H1 (cell line): ENCODE measurements around the gene PHF24. TPM values are rescaled to one million over a fixed set of nuclear protein-coding genes. Genes with fewer than 3 reads are reported as not detected.

ENCODE experiments used
- CTCF ChIA-PET: fragments of 300-600 bp; sonication (Branson Sonifier 250); formaldehyde crosslinking; loops from one replicate; lab custom pipeline; 2021; ENCODE audit not compliant: partially characterized antibody; lab: Charles Lee
- POLR2A ChIA-PET: fragments of 300-600 bp; sonication (Branson Sonifier 250); formaldehyde crosslinking; loops from one replicate; lab custom pipeline; 2021; ENCODE audit warnings: inconsistent platforms; ENCODE audit not compliant: partially characterized antibody; lab: Charles Lee
- DNase-seq, 2 experiments: peaks; one replicate each; pipeline versions ENCODE4 v3.0.0 to v3.0.0-alpha.2; 2010 to 2022; ENCODE audit warnings: low spot score in 2 of 2, low read depth in 1 of 2, mixed read lengths in 1 of 2
- FAIRE-seq: peaks from 2 replicates; lab custom pipeline; 2011; peaks lifted over from hg19 to GRCh38; lab: Jason Lieb, UNC
- H2AFZ ChIP-seq: 2 replicates; pipeline ENCODE4 v1.8.1; 2012; ENCODE audit warnings: low read length, inconsistent platforms
- H2AK5ac ChIP-seq: 2 replicates; pipeline ENCODE4 v1.6.1; 2013; ENCODE audit warnings: low read depth, low read length
- H2BK120ac ChIP-seq: replicated peaks from 2 replicates; pipeline ENCODE3; 2013; ENCODE audit warnings: low read depth, low read length, inconsistent platforms
- H2BK12ac ChIP-seq: 2 replicates; pipeline ENCODE4 v1.6.1; 2013; ENCODE audit warnings: low read depth, low read length
- H2BK15ac ChIP-seq: 2 replicates; pipeline ENCODE4 v1.6.1; 2013; ENCODE audit warnings: low read length
- H2BK20ac ChIP-seq: 2 replicates; pipeline ENCODE4 v1.6.1; 2013; ENCODE audit warnings: low read length
- H2BK5ac ChIP-seq: 2 replicates; pipeline ENCODE4 v1.6.1; 2013; ENCODE audit warnings: low read depth, low read length
- H3K14ac ChIP-seq: 2 replicates; pipeline ENCODE4 v1.6.1; 2013; ENCODE audit warnings: inconsistent platforms; ENCODE audit not compliant: insufficient read length
- H3K18ac ChIP-seq: 2 replicates; pipeline ENCODE4 v1.6.1; 2013; ENCODE audit warnings: low read length; ENCODE audit errors: extremely low read depth
- H3K23ac ChIP-seq: 2 replicates; pipeline ENCODE4 v1.6.1; 2013; ENCODE audit warnings: inconsistent platforms; ENCODE audit not compliant: insufficient read length
- H3K23me2 ChIP-seq: 2 replicates; pipeline ENCODE4 v1.6.1; 2013; ENCODE audit warnings: low read depth, low read length
- H3K27ac ChIP-seq: 2 replicates; pipeline ENCODE4 v1.6.1; 2011; ENCODE audit warnings: low read depth, low read length, inconsistent platforms
- H3K27me3 ChIP-seq, 4 experiments: replicated peaks in 1 of 4; 1 replicate in 1 of 4; 2 replicates in 3 of 4; pipeline versions ENCODE4 v1.6.1 to v1.8.1; 2011 to 2013; ENCODE audit warnings: low read length in 3 of 4, mild to moderate bottlenecking in 3 of 4, inconsistent platforms in 2 of 4, mixed read lengths in 2 of 4, moderate library complexity in 1 of 4; ENCODE audit not compliant: control insufficient read depth in 3 of 4, insufficient read depth in 3 of 4; ENCODE audit errors: extremely low read depth in 1 of 4
- H3K36me3 ChIP-seq, 4 experiments: 2 replicates each; pipeline versions ENCODE4 v1.6.1 to v1.8.1; 2011 to 2013; ENCODE audit warnings: mild to moderate bottlenecking in 4 of 4, low read length in 3 of 4, moderate library complexity in 2 of 4, control low read depth in 1 of 4, inconsistent platforms in 1 of 4; ENCODE audit not compliant: insufficient read depth in 4 of 4, control insufficient read depth in 2 of 4
- H3K4ac ChIP-seq: replicated peaks from 2 replicates; pipeline ENCODE3; 2013; ENCODE audit warnings: low read length, low read depth, mixed read lengths, inconsistent platforms; ENCODE audit not compliant: insufficient read length
- H3K4me1 ChIP-seq, 4 experiments: replicated peaks in 1 of 4; 1 replicate in 1 of 4; 2 replicates in 3 of 4; pipeline versions ENCODE4 v1.6.1 to v1.8.1; 2011 to 2013; ENCODE audit warnings: low read length in 3 of 4, inconsistent platforms in 2 of 4, mixed read lengths in 1 of 4; ENCODE audit not compliant: insufficient read depth in 4 of 4, control insufficient read depth in 3 of 4
- H3K4me2 ChIP-seq, 2 experiments: 2 replicates each; pipeline versions ENCODE4 v1.6.1 to v1.8.1; 2011 to 2013; ENCODE audit warnings: low read depth in 2 of 2, low read length in 2 of 2, control low read depth in 1 of 2, inconsistent platforms in 1 of 2, mild to moderate bottlenecking in 1 of 2; ENCODE audit not compliant: insufficient read depth in 1 of 2
- H3K4me3 ChIP-seq, 4 experiments: fragments of 200-600, 300-600 bp in 1 of 4; sonication (generic), shearing (Covaris generic), sonication (Bioruptor Twin) in 1 of 4; 2 replicates each; pipeline versions ENCODE4 v1.5.1 to v1.8.1; 2011 to 2016; ENCODE audit warnings: low read length in 4 of 4, low read depth in 3 of 4, control low read depth in 2 of 4, inconsistent platforms in 2 of 4, mild to moderate bottlenecking in 2 of 4, mixed read lengths in 1 of 4, moderate library complexity in 1 of 4; ENCODE audit not compliant: insufficient read depth in 2 of 4; ENCODE audit errors: extremely low read depth in 1 of 4
- H3K56ac ChIP-seq: replicated peaks from 2 replicates; pipeline ENCODE3; 2013; ENCODE audit warnings: low read depth, mild to moderate bottlenecking, mixed read lengths, low read length, inconsistent platforms; ENCODE audit not compliant: insufficient read length
- H3K79me1 ChIP-seq: 2 replicates; pipeline ENCODE4 v1.6.1; 2013; ENCODE audit warnings: low read depth, low read length, control low read depth
- H3K79me2 ChIP-seq, 2 experiments: 2 replicates each; pipeline versions ENCODE4 v1.6.1 to v1.8.1; 2012 to 2013; ENCODE audit warnings: low read length in 2 of 2, mild to moderate bottlenecking in 2 of 2, inconsistent platforms in 1 of 2; ENCODE audit not compliant: insufficient read depth in 2 of 2, control insufficient read depth in 1 of 2
- H3K9ac ChIP-seq, 4 experiments: replicated peaks in 1 of 4; 1 replicate in 1 of 4; 2 replicates in 3 of 4; pipeline versions ENCODE4 v1.6.1 to v1.8.1; 2011 to 2013; ENCODE audit warnings: low read depth in 3 of 4, low read length in 3 of 4, control low read depth in 2 of 4, mild to moderate bottlenecking in 2 of 4, moderate library complexity in 2 of 4, inconsistent platforms in 1 of 4; ENCODE audit errors: extremely low read depth in 1 of 4
- H3K9me3 ChIP-seq, 2 experiments: 2 replicates each; pipeline versions ENCODE4 v1.6.1 to v1.8.1; 2012 to 2013; ENCODE audit warnings: mild to moderate bottlenecking in 2 of 2, moderate library complexity in 2 of 2, control low read depth in 1 of 2, inconsistent platforms in 1 of 2, low read depth in 1 of 2, low read length in 1 of 2, mixed read lengths in 1 of 2; ENCODE audit not compliant: insufficient read depth in 2 of 2
- H4K20me1 ChIP-seq, 2 experiments: replicated peaks in 1 of 2; 2 replicates each; pipeline versions ENCODE3 to v1.8.1; 2011 to 2013; ENCODE audit warnings: inconsistent platforms in 2 of 2, low read length in 2 of 2, mild to moderate bottlenecking in 1 of 2; ENCODE audit not compliant: insufficient read depth in 2 of 2, control insufficient read depth in 1 of 2
- H4K5ac ChIP-seq: 2 replicates; pipeline ENCODE4 v1.6.1; 2013; ENCODE audit warnings: low read length, low read depth, mixed read lengths, inconsistent platforms; ENCODE audit not compliant: insufficient read length
- H4K8ac ChIP-seq: 2 replicates; pipeline ENCODE4 v1.8.0; 2013; ENCODE audit warnings: mild to moderate bottlenecking, moderate library complexity, low read length, inconsistent platforms; ENCODE audit not compliant: insufficient read depth; ENCODE audit errors: extremely low read depth
- H4K91ac ChIP-seq: replicated peaks from 2 replicates; pipeline ENCODE3; 2013; ENCODE audit warnings: low read length, mixed read lengths, inconsistent platforms; ENCODE audit not compliant: insufficient read length
- ASH2L ChIP-seq: fragments of 200-600, 300-600 bp; sonication (generic); IDR thresholded peaks from one replicate; pipeline ENCODE4 v1.7.1; 2017; ENCODE audit warnings: low read length
- JUND ChIP-seq: IDR thresholded peaks from 2 replicates; pipeline ENCODE4 v1.6.1; 2011; ENCODE audit warnings: mild to moderate bottlenecking, improper control_type of control experiment, low read length
- KDM4A ChIP-seq: IDR thresholded peaks from one replicate; pipeline ENCODE4 v1.7.1; 2012; ENCODE audit warnings: low read depth, mild to moderate bottlenecking, moderate library complexity, low read length, inconsistent platforms; ENCODE audit not compliant: severe bottlenecking
- POLR2A ChIP-seq, 2 experiments: IDR thresholded peaks; 1 replicate in 1 of 2; 2 replicates in 1 of 2; pipeline ENCODE4 v1.6.1; 2011; ENCODE audit warnings: low read depth in 2 of 2, low read length in 2 of 2, mild to moderate bottlenecking in 2 of 2; ENCODE audit errors: control extremely low read depth in 1 of 2
- RAD21 ChIP-seq, 2 experiments: IDR thresholded peaks in 1 of 2; conservative IDR thresholded peaks in 1 of 2; 2 replicates each; pipeline ENCODE4 v1.6.1; 2011; ENCODE audit warnings: low read depth in 2 of 2, low read length in 2 of 2, improper control_type of control experiment in 1 of 2, inconsistent platforms in 1 of 2, mild to moderate bottlenecking in 1 of 2, moderate library complexity in 1 of 2
- SAP30 ChIP-seq: fragments of 300-600 bp; sonication (generic); IDR thresholded peaks from 2 replicates; pipeline ENCODE4 v1.7.1; 2012; ENCODE audit warnings: low read length, moderate library complexity, mild to moderate bottlenecking, inconsistent platforms; ENCODE audit not compliant: insufficient read depth, insufficient replicate concordance
- SIN3A ChIP-seq, 2 experiments: IDR thresholded peaks in 1 of 2; conservative IDR thresholded peaks in 1 of 2; 2 replicates each; pipeline ENCODE4 v1.6.1; 2011 to 2012; ENCODE audit warnings: low read length in 2 of 2, improper control_type of control experiment in 1 of 2, low read depth in 1 of 2, mild to moderate bottlenecking in 1 of 2
- TAF1 ChIP-seq: IDR thresholded peaks from 2 replicates; pipeline ENCODE4 v1.6.1; 2011; ENCODE audit warnings: mild to moderate bottlenecking, low read depth, low read length
- WGBS, 2 experiments: shearing (Covaris generic) in 1 of 2; methylation state at CpG; one replicate each; pipeline versions ENCODE4 v1.1.6 to v1.1.7; 2013 to 2015; ENCODE audit warnings: low lambda C conversion rate in 2 of 2, mixed read lengths in 2 of 2, inconsistent platforms in 1 of 2, low coverage in 1 of 2, missing lambda C conversion rate in 1 of 2; ENCODE audit not compliant: insufficient replicate concordance in 2 of 2, insufficient coverage in 1 of 2, insufficient read length in 1 of 2; ENCODE audit errors: extremely low coverage in 1 of 2, missing lambda C conversion rate in 1 of 2; 5-methylcytosine and 5-hydroxymethylcytosine counted together
- polyA plus RNA-seq, 7 experiments: library from polyadenylated mRNA; depleted of rRNA in 3 of 7; stranded (reverse) in 5 of 7; unstranded in 2 of 7; fragments of >200 nt in 5 of 7; fragments of 200-250 nt in 2 of 7; gene quantifications; 1 replicate in 5 of 7; 2 replicates in 1 of 7; 4 replicates in 1 of 7; pipeline versions ENCODE4 v1.2.1 to v1.2.3, GENCODE V29; 2011 to 2013; ENCODE audit warnings: missing spikeins in 2 of 7, mixed read lengths in 2 of 7
- total RNA-seq: library from RNA; stranded (reverse); fragmentation: NEBNext Ultra II Directional; extraction: Animal tissue kit (Norgen Biotek cat#: 25700); gene quantifications from 2 replicates; pipeline ENCODE4 v1.2.1, GENCODE V29; 2021
- TF ChIP-seq, protein P1 (sequence below): IDR thresholded peaks from 2 replicates; pipeline ENCODE4 v1.6.1; 2011; ENCODE audit warnings: low read length, improper control_type of control experiment

Gene PHF24
- total and polyA plus RNA-seq, 2 of the 8 experiments (the other 6 are each of a cell fraction or from before 2014, with no cell fraction given) = 0.29 to 0.35 TPM

DNA sequence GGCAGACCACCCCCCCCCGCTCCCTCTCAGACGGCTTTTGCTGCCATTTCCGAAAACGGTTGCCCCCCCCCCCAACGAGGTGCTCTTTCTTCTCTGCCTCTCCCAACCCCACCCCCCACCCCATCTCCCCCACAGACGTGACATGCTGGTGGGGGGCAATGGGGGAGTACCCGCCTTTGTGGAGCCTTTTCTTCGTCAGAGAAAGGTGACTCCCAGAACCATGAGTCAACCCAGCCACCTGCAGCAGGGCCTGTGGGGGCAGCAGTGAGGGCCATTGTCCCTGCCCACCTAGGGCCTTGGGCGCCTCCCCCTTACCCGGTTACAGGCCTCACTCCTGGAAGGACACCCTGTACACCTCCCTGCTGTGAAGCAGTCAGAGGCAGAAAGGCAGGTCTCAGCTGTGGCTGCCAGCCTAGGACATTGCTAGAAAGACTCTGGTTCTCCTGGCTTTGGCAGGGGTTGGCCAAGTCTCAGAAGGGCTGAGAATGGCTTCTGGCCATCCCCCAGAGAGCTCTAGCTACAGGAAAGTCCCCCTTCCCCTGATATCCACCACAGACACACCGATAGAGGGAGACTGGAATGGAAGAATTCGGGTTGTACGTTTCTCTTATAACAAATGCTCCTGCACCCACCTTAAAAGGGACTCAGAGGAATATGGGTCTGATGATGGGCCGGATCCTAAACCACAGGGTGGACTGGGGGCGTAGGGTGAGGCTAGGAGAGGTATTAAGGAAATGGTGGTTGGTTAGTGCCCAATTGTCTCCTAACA lies 33.7 kb downstream of the PHF24 start:
- Histone ChIP-seq H3K9ac (peak overlapping the region in 2 of 4 experiments; percentile 43 to 77; a peak in 2 of 7 replicates), H3K79me1 (peaks cover 6% of the 10 kb centered on the region; the same call in 1 of the 2 replicates), H2BK12ac (peak overlapping the region; percentile 99; the same call in 1 of the 2 replicates), H3K4me3 (peak overlapping the region in 3 of 4 experiments; percentile 0 to 65 (median 42); a peak in 3 of 8 replicates), H3K79me2 (peaks cover 0 to 12% of the 10 kb centered on the region in 2 experiments; a peak in 2 of 4 replicates), H3K9me3 (no peaks in the 10 kb centered on the region), H2BK5ac (peak overlapping the region; percentile 92), H3K27ac (peak overlapping the region; percentile 90), H3K4me1 (peaks cover 18 to 43% (median 35%) of the 10 kb centered on the region in 4 experiments), H4K8ac (no peak overlapping the region), H3K56ac (no peak overlapping the region), H4K20me1 (no peaks in the 10 kb centered on the region), H4K91ac (peak overlapping the region; percentile 83), H2AK5ac (peak overlapping the region; percentile 89; the same call in 1 of the 2 replicates), H3K14ac (no peak overlapping the region), H3K27me3 (no peaks in the 10 kb centered on the region), H3K36me3 (peaks cover 9 to 29% (median 16%) of the 10 kb centered on the region in 4 experiments; a peak in 7 of 8 replicates), H3K4ac (peak overlapping the region; percentile 14), H3K18ac (peak overlapping the region; percentile 73), H2BK20ac (peak overlapping the region; percentile 43; the same call in 1 of the 2 replicates), H3K23me2 (peaks cover 6% of the 10 kb centered on the region), H2AFZ (no peak overlapping the region), H3K4me2 (peak overlapping the region; percentile 87 to 92), H2BK120ac (no peak overlapping the region), H3K23ac (no peak overlapping the region), H4K5ac (peak overlapping the region; percentile 51), H2BK15ac (0 out of 2 replicates have a peak overlapping the region, but pooled peaks have one; percentile 9)
- ChIA-PET POLR2A (interaction anchor here (0.5 to 4.0 kb wide), 10 partner anchors 7 to 119 kb away, joined by 3 to 29 read pairs (median 4); partner anchors contain the start of genes STOML2 and VCP), CTCF (interaction anchor here (0.7 to 14.8 kb wide), 11 partner anchors 9 to 123 kb away, joined by 3 to 148 read pairs (median 4); a partner anchor contains a TSS)
- DNase-seq (peak in 1 of 2 experiments; percentile 68), FAIRE-seq (no peak)
- WGBS, 2 experiments = 65% methylated on average over 8 of the region's 15 CpGs; no CpG with 5 or more reads in 1 of the 2 experiments
- TF ChIP-seq SIN3A (conservative IDR thresholded peaks at IDR 0.05 in 1 of 2, IDR thresholded peaks at IDR 0.05 in 1 of 2; ENCODE audit: low read depth in 1 of 2, low read length in 2 of 2) = no peak; a peak in 2 of 4 replicates
- TF ChIP-seq TAF1 = 0 out of 2 replicates have a peak, but pooled peaks have one; percentile 6
- TF ChIP-seq JUND = peak; percentile 59; the same call in 1 of the 2 replicates
- TF ChIP-seq ASH2L = no peak
- TF ChIP-seq RAD21 (IDR thresholded peaks at IDR 0.05 in 1 of 2, conservative IDR thresholded peaks at IDR 0.05 in 1 of 2; ENCODE audit: low read depth in 2 of 2, low read length in 2 of 2) = no peak
- TF ChIP-seq SAP30 = no peak
- no peak for TF ChIP-seq KDM4A
- peak in 1 of 2 experiments; percentile 19; a peak in 2 of 3 replicates for TF ChIP-seq POLR2A (IDR thresholded peaks at IDR 0.05; ENCODE audit: control extremely low read depth in 1 of 2, low read depth in 2 of 2, low read length in 2 of 2)
- TF ChIP-seq, protein P1, sequence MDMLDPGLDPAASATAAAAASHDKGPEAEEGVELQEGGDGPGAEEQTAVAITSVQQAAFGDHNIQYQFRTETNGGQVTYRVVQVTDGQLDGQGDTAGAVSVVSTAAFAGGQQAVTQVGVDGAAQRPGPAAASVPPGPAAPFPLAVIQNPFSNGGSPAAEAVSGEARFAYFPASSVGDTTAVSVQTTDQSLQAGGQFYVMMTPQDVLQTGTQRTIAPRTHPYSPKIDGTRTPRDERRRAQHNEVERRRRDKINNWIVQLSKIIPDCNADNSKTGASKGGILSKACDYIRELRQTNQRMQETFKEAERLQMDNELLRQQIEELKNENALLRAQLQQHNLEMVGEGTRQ = no peak
